MM.1S (cell line): ENCODE results near the gene FYCO1.

Experiments
- DNase-seq: peaks from one replicate; pipeline ENCODE4 v3.0.0-alpha.2; 2015
- H2AFZ ChIP-seq: fragments of 300-600 bp; sonication (generic); 2 replicates; pipeline ENCODE4 v1.6.0; 2016; ENCODE audit warnings: antibody characterized with exemption, low read length
- H3F3A ChIP-seq: fragments of 300-600 bp; sonication (generic); 2 replicates; pipeline ENCODE4 v1.6.1; 2016; ENCODE audit warnings: mild to moderate bottlenecking, antibody characterized with exemption, low read length, moderate library complexity, mixed read lengths; ENCODE audit not compliant: insufficient read depth
- H3K27ac ChIP-seq: fragments of 300-600 bp; sonication (generic); 2 replicates; pipeline ENCODE4 v1.5.1; 2016; ENCODE audit warnings: mild to moderate bottlenecking, low read length
- H3K27me3 ChIP-seq: fragments of 300-600 bp; sonication (generic); replicated peaks from 2 replicates; pipeline ENCODE4 v1.6.0; 2016; ENCODE audit warnings: low read length; ENCODE audit not compliant: insufficient read depth
- H3K36me3 ChIP-seq: fragments of 300-600 bp; sonication (generic); replicated peaks from 2 replicates; pipeline ENCODE4 v1.6.1; 2016; ENCODE audit warnings: mild to moderate bottlenecking, low read length, mixed read lengths; ENCODE audit not compliant: insufficient read depth
- H3K4me1 ChIP-seq: fragments of 300-600 bp; sonication (generic); 2 replicates; pipeline ENCODE4 v1.6.1; 2016; ENCODE audit warnings: low read length, mixed read lengths
- H3K4me2 ChIP-seq: fragments of 300-600 bp; sonication (generic); 2 replicates; pipeline ENCODE4 v1.6.0; 2016; ENCODE audit warnings: low read depth, low read length
- H3K4me3 ChIP-seq: fragments of 300-600 bp; sonication (generic); 2 replicates; pipeline ENCODE4 v1.5.1; 2016; ENCODE audit warnings: low read length, mixed read lengths
- H3K79me2 ChIP-seq: fragments of 300-600 bp; sonication (generic); 2 replicates; pipeline ENCODE4 v1.6.1; 2016; ENCODE audit warnings: mixed run types, low read length, mixed read lengths
- H3K9ac ChIP-seq: fragments of 300-600 bp; sonication (generic); 2 replicates; pipeline ENCODE4 v1.6.1; 2016; ENCODE audit warnings: low read length, mixed read lengths
- H3K9me2 ChIP-seq: fragments of 300-600 bp; sonication (generic); replicated peaks from 2 replicates; pipeline ENCODE4 v1.6.1; 2016; ENCODE audit warnings: mild to moderate bottlenecking, low read length, mixed read lengths; ENCODE audit not compliant: insufficient read depth
- H3K9me3 ChIP-seq: fragments of 300-600 bp; sonication (generic); replicated peaks from 2 replicates; pipeline ENCODE4 v1.6.1; 2016; ENCODE audit warnings: mild to moderate bottlenecking, low read length, mixed read lengths; ENCODE audit not compliant: insufficient read depth
- H4K20me1 ChIP-seq: fragments of 300-600 bp; sonication (generic); 2 replicates; pipeline ENCODE4 v1.6.1; 2016; ENCODE audit warnings: mild to moderate bottlenecking, low read length, moderate library complexity, mixed read lengths; ENCODE audit not compliant: insufficient read depth
- CTCF ChIP-seq: fragments of 300-600 bp; sonication (generic); IDR thresholded peaks from 2 replicates; pipeline ENCODE4 v1.5.1; 2016; ENCODE audit warnings: antibody characterized with exemption, low read length, mixed read lengths
- EZH2 ChIP-seq: fragments of 300-600 bp; sonication (generic); optimal IDR thresholded peaks from 2 replicates; pipeline ENCODE3; 2017; ENCODE audit warnings: low read depth, mild to moderate bottlenecking, antibody characterized with exemption, low read length, mixed read lengths
- EZH2phosphoT487 ChIP-seq: fragments of 300-600 bp; sonication (generic); IDR thresholded peaks from 2 replicates; pipeline ENCODE4 v1.6.1; 2018; ENCODE audit warnings: antibody characterized with exemption, low read length

The FYCO1 gene

GRCh38 chr3:45946875-45947274 is 48.7 kb downstream of the FYCO1 start:
- H3K9me2 ChIP-seq, result no peaks in the 10 kb centered on the region
- DNase-seq, result no peak
- H2AFZ ChIP-seq, result no peak overlapping the region
- no peaks in the 10 kb centered on the region for H3F3A ChIP-seq
- no peak overlapping the region for H3K9ac ChIP-seq
- H3K36me3 ChIP-seq, result no peaks in the 10 kb centered on the region
- no peaks in the 10 kb centered on the region for H3K4me1 ChIP-seq
- no peaks in the 10 kb centered on the region; the same call in 1 of the 2 replicates for H4K20me1 ChIP-seq
- no peak overlapping the region for H3K27ac ChIP-seq
- H3K79me2 ChIP-seq, result no peaks in the 10 kb centered on the region
- H3K27me3 ChIP-seq, result no peaks in the 10 kb centered on the region
- no peak overlapping the region for H3K4me3 ChIP-seq
- H3K9me3 ChIP-seq, result no peaks in the 10 kb centered on the region
- no peak overlapping the region for H3K4me2 ChIP-seq
- TF ChIP-seq CTCF (no peak), EZH2phosphoT487 (no peak), EZH2 (no peak)

- Histone ChIP-seq H3K9me2 (no peaks in the 10 kb centered on the region), H3K4me1 (no peaks in the 10 kb centered on the region), H3K27me3 (no peaks in the 10 kb centered on the region), H3K4me3 (no peak overlapping the region), H3K36me3 (no peaks in the 10 kb centered on the region), H3K4me2 (no peak overlapping the region), H3K9ac (no peak overlapping the region), H3K27ac (no peak overlapping the region), H3F3A (no peaks in the 10 kb centered on the region), H2AFZ (no peak overlapping the region), H4K20me1 (no peaks in the 10 kb centered on the region; the same call in 1 of the 2 replicates), H3K79me2 (no peaks in the 10 kb centered on the region), H3K9me3 (no peaks in the 10 kb centered on the region)
- no peak for DNase-seq
- TF ChIP-seq EZH2phosphoT487 (no peak), CTCF (peak; percentile 20)
Observed at GRCh38 chr3:45946307-45946706, 49.3 kb downstream of the FYCO1 start.

- Histone ChIP-seq H3K4me1 (no peaks in the 10 kb centered on the region), H3K9ac (no peak overlapping the region), H2AFZ (no peak overlapping the region), H3K4me2 (no peak overlapping the region), H3K9me3 (no peaks in the 10 kb centered on the region), H3K9me2 (no peaks in the 10 kb centered on the region), H3K27me3 (no peaks in the 10 kb centered on the region), H3F3A (no peaks in the 10 kb centered on the region), H4K20me1 (no peaks in the 10 kb centered on the region; the same call in 1 of the 2 replicates), H3K36me3 (no peaks in the 10 kb centered on the region), H3K4me3 (no peak overlapping the region), H3K27ac (no peak overlapping the region), H3K79me2 (no peaks in the 10 kb centered on the region)
- TF ChIP-seq EZH2 (no peak), EZH2phosphoT487 (no peak), CTCF (no peak)
- no peak for DNase-seq
Observed at GRCh38 chr3:45944830-45945620, 50.6 kb downstream of the FYCO1 start.
